ENCODE results near the gene KCNQ4.

Gene KCNQ4

GRCh38 chr1:40820911-40821693, 37.5 kb downstream of the KCNQ4 start:
- no peak for DNase-seq (ENCODE audit: low spot score)
- TF ChIP-seq, protein P1, sequence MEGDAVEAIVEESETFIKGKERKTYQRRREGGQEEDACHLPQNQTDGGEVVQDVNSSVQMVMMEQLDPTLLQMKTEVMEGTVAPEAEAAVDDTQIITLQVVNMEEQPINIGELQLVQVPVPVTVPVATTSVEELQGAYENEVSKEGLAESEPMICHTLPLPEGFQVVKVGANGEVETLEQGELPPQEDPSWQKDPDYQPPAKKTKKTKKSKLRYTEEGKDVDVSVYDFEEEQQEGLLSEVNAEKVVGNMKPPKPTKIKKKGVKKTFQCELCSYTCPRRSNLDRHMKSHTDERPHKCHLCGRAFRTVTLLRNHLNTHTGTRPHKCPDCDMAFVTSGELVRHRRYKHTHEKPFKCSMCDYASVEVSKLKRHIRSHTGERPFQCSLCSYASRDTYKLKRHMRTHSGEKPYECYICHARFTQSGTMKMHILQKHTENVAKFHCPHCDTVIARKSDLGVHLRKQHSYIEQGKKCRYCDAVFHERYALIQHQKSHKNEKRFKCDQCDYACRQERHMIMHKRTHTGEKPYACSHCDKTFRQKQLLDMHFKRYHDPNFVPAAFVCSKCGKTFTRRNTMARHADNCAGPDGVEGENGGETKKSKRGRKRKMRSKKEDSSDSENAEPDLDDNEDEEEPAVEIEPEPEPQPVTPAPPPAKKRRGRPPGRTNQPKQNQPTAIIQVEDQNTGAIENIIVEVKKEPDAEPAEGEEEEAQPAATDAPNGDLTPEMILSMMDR (IDR thresholded peaks at IDR 0.05; ENCODE audit: borderline replicate concordance, control extremely low read depth, extremely low read depth, insufficient read depth, missing control alignments), result no peak
- in situ Hi-C loops (cut with MboI; ENCODE audit: low sequenced_read_pairs, unreplicated experiment), result no loop called here

GRCh38 chr1:40822890-40823289, 39.3 kb downstream of the KCNQ4 start:
- TF ChIP-seq, protein P1 (IDR thresholded peaks at IDR 0.05; ENCODE audit: borderline replicate concordance, control extremely low read depth, extremely low read depth, insufficient read depth, missing control alignments), result no peak
- no peak for DNase-seq (ENCODE audit: low spot score)
- in situ Hi-C loops (cut with MboI; ENCODE audit: low sequenced_read_pairs, unreplicated experiment), result no loop called here

GRCh38 chr1:40823345-40823744, 39.8 kb downstream of the KCNQ4 start:
- DNase-seq (ENCODE audit: low spot score), result no peak
- in situ Hi-C loops (cut with MboI; ENCODE audit: low sequenced_read_pairs, unreplicated experiment), result no loop called here
- TF ChIP-seq, protein P1 (IDR thresholded peaks at IDR 0.05; ENCODE audit: borderline replicate concordance, control extremely low read depth, extremely low read depth, insufficient read depth, missing control alignments), result no peak

- in situ Hi-C loops (cut with MboI; ENCODE audit: low sequenced_read_pairs, unreplicated experiment), result no loop called here
- TF ChIP-seq, protein P1 (IDR thresholded peaks at IDR 0.05; ENCODE audit: borderline replicate concordance, control extremely low read depth, extremely low read depth, insufficient read depth, missing control alignments), result no peak
- no peak for DNase-seq (ENCODE audit: low spot score)
These were observed 40.4 kb downstream of the KCNQ4 start for GRCh38 chr1:40823983-40824382.

DNA sequence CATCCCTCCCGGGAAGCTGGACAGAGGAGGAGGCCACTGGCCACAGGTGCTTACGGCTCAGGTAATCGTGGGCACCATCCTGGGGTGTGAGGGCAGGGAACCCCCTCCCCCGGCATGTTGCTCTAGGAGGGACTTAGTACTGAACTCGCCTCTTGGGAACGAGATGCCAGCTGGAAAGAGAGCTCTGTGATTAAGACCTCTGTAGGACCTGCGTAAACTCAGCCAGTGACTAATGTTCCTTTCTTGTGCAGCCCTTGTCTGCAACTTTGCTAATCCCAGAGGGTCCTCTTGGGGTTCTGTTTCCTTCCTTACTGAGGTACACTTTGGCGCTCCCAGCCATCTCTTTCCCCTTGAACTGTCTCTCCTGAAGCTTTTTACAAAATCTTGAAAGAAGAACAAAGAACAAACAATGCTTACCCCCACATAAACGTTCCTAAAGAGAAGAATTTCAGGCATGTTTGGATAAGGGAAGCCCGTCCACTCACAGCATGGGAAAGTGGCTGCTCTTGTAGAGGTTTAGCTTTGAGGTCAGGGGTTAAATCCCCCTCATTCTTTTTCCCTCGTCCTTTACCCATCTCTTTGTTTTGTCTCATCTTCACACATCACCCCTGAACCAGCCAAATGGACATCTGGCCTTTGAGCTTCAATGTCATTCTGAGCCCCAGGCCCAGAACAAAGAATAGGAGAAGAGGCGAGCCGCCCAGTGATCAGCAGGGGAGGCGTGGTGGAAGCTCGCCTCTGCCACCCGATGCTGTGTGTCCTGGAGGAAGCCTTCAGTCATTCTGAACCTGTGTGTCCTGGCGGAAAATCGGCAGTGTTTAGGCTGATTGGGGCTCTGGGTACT, 41.2 kb downstream of the KCNQ4 start:
- in situ Hi-C loops (cut with MboI; ENCODE audit: low sequenced_read_pairs, unreplicated experiment), result no loop called here
- TF ChIP-seq, protein P1 (IDR thresholded peaks at IDR 0.05; ENCODE audit: borderline replicate concordance, control extremely low read depth, extremely low read depth, insufficient read depth, missing control alignments), result no peak
- DNase-seq (ENCODE audit: low spot score), result no peak

DNA sequence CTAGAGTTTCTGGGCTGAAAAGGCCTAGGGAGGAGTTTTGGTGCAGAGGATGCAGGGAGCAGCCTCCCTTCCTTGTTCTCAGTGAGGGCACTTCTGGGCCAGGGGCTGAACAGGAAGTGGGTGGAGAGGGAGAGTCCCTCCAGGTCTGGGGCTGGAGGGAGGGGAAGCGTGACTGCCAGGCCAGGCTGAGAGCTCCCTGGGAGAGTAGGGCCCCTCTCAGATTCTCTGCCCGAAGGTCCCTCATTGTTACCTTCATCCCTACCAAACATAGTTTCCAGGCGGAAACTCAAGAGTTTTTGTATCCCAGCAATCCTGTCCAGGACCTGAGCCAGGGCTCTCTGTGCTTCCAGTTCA, 41.8 kb downstream of the KCNQ4 start:
- TF ChIP-seq, protein P1 (IDR thresholded peaks at IDR 0.05; ENCODE audit: borderline replicate concordance, control extremely low read depth, extremely low read depth, insufficient read depth, missing control alignments), result no peak
- in situ Hi-C loops (cut with MboI; ENCODE audit: low sequenced_read_pairs, unreplicated experiment), result no loop called here
- peak; percentile 61 for DNase-seq (ENCODE audit: low spot score)

All from GM13976 (cell line).